HG02884 (cell line): ENCODE data around the gene TEX2.

Experiments used
- ATAC-seq: cut with Tn5 transposase; IDR thresholded peaks from one replicate; pipeline ENCODE4 v1.9.1; 2021; ENCODE audit warnings: mild to moderate bottlenecking, moderate library complexity; ENCODE audit not compliant: unreplicated experiment

TEX2 gene, protein sequence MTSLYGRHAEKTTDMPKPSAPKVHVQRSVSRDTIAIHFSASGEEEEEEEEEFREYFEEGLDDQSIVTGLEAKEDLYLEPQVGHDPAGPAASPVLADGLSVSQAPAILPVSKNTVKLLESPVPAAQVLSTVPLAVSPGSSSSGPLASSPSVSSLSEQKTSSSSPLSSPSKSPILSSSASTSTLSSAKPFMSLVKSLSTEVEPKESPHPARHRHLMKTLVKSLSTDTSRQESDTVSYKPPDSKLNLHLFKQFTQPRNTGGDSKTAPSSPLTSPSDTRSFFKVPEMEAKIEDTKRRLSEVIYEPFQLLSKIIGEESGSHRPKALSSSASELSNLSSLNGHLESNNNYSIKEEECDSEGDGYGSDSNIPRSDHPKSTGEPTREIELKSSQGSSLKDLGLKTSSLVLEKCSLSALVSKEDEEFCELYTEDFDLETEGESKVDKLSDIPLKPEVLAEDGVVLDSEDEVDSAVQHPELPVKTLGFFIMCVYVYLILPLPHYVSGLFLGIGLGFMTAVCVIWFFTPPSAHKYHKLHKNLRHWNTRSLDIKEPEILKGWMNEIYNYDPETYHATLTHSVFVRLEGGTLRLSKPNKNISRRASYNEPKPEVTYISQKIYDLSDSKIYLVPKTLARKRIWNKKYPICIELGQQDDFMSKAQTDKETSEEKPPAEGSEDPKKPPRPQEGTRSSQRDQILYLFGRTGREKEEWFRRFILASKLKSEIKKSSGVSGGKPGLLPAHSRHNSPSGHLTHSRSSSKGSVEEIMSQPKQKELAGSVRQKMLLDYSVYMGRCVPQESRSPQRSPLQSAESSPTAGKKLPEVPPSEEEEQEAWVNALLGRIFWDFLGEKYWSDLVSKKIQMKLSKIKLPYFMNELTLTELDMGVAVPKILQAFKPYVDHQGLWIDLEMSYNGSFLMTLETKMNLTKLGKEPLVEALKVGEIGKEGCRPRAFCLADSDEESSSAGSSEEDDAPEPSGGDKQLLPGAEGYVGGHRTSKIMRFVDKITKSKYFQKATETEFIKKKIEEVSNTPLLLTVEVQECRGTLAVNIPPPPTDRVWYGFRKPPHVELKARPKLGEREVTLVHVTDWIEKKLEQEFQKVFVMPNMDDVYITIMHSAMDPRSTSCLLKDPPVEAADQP

DNA sequence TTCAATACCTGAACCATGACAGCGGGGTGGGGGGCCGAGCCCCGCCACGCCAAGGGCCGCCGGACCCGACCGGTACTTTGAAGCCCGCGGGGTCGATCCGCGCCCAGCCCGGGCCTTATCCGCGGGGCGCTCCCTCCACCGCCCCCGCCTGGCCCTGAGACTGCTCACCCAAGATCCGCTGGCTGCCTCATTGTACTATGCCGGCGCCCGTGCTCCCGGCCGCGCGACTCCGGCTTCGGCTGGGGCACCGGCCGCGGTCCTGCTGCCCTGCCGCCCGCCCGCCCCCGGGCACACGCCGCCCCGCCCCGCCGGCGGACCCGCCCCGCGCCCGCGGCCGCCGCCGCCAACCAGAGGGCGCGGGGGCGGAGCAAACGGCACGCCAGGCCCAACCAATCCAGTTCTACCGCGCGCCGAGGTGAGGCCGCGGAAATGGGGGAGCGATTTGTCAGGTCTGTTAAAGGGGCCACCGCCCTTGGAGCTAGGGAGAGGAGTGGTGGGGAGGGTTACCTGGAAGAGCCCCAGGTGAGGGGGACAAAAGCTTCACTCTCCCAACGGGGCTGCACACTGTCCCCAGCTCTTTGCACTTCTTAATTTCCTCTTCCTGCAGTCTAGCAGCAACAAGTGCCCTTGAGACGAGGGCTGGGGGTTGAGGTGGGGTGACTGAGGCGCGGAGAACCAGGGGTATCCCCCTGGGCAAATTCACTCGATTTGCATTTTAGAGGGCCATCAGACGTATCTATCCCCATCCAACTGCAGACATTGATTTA is at the start of gene TEX2:
Gene TEX2, minus strand, starts transcription at position 261 of the 767 bp plus-strand sequence. CDS start 49,043 bp downstream, outside the sequence.
- ATAC-seq, result peak; percentile 80

DNA sequence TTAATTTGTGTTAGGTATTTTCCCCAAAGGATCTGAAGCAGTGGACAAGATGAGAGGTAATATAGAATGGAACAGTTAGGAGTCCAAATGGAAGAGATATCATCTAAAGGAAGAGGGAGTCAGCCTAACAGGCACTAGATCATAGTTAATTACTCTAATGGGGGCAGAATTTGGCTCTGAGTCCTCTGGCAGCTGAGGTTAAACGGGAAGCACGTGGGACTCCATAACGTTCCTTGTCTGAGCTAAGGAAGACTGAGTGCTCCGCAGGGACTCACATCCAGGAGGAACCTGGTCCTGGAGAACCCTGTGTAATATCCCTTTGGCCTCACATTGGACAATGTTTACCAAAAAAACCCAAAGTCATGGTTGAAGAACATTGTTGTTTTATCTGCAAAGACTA is 46.6 kb upstream of the TEX2 start:
- ATAC-seq, result no peak

DNA sequence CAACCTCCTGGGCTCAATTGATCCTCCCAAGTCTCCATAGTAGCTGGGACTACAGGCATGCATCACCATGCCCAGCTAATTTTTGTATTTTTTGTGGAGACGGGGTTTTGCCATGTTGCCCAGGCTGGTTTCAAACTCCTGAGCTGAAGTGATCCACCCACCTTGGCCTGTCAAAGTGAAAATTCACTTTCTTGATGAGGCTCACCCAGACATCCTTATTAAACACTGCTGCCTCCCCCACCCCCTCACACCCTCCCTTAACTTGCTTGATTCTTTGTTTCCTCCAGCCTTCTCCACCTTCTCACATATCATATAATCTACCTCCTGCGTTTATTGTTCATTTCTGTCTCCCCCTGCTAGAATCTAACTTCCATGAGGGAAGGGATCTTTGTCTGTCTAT is 46.0 kb upstream of the TEX2 start:
- no peak for ATAC-seq

DNA sequence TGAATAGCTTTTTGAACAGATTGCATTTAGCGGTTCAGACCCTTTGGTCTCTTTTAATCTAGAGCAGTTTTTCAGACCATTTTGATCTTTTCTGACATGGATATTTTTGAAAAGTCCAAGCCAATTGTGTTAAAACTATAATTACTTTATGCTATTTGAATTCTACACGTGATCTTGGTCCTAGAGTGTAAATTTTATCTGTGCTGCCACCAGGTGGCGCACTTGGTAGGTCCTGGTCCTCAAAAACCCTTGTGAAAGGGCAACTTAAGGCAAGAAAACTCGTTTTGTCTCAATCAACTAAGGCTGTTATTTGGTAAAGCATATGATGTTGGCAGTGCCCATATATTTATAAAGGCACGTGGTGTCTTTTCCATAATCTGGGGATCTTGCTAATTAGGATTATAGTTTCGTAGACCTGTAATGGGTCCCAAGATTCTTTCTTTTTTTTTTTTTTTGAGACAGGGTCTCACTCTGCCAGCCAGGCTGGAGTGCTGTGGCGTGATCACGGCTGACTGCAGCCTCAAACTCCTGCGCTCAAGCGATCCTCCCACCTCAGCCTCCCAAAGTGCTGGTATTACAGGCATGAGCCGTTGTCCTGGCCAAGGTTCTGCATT is 43.9 kb upstream of the TEX2 start:
- no peak for ATAC-seq

DNA sequence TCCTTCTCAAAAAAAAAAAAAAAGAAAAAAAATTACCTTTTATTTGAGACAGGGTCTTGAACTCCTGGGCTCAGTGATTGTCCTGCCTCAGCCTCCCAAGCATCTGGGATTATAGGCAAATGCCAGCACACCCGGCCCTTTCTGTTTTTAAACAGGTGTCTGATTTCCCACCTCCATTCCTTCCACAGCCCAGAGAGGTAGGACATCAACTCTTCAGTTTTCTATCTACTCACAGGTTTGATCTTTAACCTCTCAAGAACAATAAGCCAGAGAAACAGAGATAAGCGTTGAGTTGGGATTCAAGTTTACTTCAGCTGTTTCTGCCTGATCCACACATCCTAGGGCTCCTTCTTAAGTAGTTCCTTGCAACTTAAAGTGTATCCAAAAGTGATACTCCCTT is 41.5 kb upstream of the TEX2 start:
- no peak for ATAC-seq

DNA sequence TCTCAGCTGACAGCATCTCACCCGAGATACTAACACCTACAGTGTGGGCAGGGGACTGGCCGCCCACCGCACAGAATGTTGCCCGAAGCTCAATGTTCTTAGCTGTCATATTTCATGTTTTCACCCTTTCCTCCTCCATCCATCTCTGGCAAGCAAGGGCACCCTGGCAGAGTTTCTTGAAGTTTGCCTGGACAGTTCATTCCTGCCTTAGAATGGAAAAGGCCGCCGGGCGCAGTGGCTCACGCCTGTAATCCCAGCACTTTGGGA is 37.6 kb upstream of the TEX2 start:
- no peak for ATAC-seq

DNA sequence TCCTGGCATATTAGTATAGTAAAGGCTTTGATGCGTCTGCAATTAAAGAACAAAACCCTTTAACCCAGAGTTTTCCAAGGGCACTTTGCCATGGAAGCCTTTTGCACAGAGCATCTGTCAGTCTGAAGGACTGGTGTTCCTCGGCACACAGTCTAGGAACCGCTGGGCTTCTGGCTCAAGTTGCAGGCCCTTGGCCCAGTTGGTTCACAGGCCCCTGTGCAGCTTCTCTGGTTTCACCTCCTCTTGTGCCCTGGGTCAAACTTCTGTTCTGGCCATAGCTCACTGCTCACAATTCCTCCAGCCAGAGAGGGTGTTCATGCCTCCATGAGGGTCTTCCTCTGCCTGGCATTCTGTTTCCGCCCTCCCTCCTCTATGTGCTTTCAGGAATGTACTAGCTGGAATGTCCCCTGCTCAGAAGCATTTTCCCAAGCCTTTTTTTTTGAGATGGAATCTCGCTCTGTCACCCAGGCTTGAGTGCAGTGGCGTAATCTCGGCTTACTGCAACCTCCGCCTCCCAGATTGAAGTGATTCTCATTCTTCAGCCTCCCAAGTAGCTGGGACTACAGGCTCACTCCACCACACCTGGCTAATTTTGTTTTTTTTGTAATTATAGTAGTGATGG is 34.5 kb upstream of the TEX2 start:
- no peak for ATAC-seq

DNA sequence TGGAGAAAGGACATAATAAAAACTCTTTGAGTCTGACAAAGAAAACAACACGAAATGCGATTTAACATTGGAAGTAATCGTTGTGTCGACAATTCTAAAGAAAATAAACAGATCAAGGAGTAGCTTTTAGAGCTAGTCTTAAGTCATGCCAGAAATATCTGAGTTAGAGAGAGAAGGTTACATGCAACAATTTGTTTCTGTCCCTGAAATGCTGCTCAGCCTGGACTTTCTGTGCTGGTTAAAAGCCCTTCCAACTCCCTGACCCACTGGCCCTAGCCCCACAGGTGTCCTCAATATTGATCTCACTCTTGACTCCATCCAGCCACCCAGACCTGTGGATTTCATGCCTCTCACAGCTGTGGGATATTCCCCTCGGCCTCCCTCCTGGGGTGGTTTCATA is 33.2 kb upstream of the TEX2 start:
- ATAC-seq, result no peak

DNA sequence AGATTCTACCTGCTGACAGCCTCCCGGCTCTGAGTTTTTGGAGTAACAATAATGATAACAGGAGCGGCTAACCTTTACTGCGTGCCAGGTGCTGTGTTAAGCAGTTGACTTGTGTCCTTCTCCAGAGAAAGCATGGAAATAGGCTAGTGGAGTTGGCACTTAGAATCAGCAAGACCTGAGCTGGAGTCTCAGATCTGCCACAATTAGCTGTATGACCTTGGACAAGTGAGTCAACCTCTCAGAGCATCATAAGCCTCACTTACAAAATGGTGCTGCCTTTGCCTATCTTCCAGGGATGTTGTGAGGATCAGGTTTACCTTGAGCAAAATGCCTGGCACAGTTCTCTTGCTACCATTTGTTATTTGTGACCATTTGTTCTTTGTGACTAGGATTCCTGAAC is 32.1 kb upstream of the TEX2 start:
- ATAC-seq, result no peak

DNA sequence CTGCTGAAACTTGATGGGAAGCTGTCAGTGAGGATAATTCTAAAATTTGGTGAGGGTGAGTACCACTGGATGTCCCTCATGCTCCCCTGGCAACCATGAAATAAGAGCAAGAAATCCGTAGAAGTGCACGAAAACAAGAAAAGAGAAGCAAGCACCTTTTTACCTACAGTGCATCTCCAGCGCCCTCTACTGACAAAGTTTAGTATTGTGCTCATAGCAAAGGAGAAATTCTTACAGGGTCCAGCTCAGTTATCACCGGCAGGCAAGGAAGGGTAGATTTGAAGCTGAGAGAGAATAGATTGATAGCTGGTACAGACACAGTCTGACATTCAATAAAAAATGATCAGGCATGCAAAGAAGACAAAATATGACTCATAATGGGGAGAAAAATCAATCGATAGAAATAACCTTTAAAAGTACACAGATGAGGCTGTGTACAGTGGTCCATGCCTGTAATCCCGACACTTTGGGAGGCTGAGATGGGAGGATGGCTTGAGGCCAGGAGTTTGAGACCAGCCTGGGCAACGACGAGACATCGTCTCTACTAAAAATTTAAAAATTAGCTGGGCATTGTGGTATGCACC is 28.3 kb upstream of the TEX2 start:
- no peak for ATAC-seq

DNA sequence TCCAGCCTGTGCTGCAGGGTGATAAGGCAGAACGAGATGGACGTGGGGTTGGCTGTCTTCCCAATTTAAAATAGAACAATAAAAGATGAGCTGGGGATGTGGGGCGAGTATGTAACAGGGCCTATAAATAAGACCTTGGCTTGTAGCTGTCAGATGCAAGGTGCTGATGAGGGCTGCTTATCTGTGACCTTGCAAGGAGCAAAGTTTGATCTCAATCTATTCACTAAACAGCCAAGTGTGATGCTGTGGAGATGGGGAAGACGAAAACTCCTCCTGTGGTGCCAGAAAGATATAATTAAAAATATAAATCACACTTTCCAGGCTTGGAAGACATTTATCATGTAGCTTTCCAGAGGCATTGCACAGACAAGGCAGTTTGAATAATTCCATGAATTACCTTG is 26.7 kb upstream of the TEX2 start:
- no peak for ATAC-seq

DNA sequence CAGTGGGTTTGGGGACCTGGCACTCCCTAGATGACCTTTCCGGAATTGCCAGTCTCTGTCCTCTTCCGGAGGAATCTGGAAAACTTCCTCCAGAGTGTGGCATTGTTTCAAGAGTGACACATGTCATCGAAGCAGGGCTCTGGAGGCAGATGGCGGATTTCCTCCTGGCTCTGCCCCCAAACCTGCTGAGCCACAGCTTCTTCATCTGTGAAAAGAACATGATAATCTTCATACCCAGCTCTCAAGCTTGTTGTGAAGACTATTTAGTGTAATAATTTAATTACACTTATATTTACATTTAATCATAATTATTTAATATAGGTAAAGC is 19.7 kb upstream of the TEX2 start:
- no peak for ATAC-seq

DNA sequence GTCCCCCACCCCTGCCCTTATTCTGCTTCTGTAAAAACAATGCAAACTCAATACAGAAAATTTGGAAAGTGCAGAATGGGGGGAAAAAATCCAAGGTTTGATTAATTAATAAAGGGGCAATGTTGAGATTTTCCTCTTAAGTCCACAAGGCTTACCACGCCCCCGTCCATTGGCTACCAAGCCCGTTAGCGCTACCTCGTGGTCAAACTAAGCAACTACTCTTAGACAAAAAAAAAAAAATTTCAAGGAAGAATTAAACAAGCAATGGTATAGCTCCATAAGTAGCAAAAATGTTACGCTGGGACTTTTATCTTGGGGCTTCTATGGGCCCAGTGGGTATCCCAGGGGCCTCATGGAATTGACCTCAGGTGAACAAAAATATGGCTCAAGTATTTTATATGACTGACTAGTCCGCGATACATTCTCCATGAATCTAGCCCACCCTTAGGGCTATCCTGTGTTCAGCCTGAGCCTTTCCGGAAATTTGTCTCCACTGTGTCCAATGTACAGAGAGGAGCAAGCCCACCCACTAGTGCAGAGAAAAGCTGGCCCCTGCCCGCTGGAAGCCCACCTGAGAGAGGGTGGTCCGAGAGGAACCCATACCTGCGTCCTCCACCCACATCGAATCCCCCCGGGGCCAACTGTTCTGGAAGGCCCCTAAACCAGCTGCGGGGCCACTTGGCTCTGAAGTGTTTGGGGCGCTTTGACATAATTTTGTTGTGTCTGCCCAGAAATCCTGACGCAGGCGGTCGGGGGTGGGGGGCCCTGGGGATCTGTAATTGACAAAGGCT is 19.1 kb upstream of the TEX2 start:
- ATAC-seq, result no peak

DNA sequence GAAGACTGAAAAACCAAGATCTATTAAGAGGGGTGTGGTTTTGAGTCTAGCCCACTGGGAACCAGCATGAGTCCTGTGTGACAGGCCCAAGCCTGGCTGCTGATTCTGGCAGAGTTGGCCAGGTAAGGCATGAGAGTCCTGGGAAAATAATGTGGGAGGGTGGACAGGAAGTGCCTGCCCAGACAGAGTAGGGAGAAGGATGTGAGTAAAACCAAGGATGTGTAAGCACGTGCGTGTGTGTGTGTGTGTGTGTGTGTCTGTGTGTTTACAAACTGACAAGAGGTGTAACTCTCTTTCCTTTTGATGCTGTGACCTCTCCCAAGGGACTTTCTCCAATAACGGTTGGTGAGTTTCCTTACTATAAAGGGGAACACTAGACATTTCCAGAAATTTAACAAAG is 15.6 kb upstream of the TEX2 start:
- no peak for ATAC-seq

DNA sequence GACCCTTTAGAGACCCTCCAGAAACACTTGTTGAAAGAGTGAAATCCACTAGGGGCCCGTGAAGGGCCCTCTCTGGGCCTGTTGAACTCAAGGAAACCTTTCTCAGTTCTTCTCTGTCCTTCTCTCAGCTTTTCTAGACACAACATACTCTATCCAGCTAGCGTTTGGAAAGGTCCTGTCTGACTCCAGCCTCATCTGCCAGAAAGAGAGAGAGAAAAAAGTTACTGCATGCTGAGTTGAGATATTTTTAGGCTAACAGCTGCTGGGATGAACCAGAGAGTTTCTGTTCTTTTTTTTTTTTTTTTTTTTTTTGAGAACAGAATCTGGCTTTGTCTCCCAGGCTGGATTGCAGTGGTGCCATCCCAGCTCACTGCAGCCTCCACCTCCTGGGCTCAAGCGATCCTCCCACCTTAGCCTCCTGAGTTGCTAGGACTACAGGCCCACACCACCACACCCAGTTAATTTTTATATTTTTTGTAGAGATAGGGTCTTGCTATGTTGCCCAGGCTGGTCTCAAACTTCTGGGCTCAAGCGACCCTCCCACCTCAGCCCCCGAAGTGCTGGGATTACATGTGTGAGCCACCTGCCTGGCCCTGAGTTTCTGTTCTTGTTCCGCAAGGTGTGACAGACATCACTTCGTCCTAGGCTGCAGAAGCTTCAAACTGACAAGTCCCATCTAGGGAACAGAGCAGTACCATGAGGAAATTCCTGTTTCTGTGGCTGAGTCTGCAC is 14.9 kb upstream of the TEX2 start:
- ATAC-seq, result no peak

DNA sequence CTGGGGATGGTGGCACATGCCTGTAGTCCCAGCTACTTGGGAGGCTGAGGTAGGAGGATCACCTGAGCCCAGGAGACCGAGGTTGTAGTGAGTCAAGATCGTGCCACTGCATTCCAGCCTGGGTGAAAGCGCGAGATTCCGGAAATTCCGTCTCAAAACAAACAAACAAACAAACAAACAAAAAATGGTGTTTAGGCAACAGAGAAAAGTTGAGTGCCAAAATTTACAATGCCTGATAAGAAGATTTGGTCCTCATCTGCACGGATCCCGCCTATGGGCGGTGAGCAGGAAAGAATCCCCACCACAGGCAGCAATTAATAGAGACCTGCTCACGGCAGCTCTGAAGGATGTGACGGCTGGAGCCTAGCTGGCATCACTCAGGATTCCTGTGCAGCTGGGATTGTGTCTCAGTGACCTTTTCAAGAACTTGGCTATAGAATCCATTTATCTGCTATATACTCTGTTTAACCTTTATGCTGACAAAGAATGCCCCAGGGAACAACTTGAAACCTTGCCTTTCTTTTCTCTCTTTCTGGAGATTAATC is 14.0 kb upstream of the TEX2 start:
- no peak for ATAC-seq

DNA sequence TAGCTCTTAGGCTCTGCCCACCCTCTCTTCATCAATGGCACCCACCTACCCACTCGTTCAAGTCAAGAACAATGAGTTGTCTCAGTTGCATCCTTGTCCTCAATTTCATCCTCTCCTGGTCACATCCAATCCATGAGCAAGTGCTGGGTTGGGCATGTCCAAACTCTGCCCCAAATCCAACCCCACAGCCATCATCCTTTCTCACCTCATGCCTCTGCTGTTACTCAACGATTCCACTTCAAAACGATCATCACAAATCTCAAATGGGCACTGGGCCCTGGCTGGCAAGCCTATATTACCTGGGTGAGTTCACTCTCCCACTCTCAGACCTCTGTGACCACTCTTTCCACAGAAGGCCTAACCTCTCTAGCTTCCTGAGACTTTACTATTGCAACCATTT is 12.0 kb upstream of the TEX2 start:
- no peak for ATAC-seq

DNA sequence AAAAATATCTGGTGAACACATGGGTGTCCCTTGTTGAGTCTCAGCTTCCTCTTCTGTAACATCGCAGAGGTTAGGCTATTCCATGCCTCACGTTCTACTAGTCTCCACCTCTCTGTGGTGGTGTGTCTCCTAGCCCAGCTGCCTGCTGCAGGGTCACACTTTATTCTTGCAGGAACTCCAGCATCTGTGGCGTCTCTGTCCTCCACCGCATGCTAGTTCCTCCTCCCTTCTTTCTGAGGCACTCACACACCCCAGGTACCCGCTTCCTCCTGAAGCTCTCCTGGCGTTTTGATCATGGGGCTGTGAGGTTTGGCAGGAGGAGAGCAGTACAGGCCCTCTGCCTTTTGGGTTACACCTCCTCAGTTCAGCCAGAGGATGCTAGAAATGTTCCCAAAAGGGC is 9.9 kb upstream of the TEX2 start:
- ATAC-seq, result no peak
